Activated CD4-positive, alpha-beta T cell treated with anti-CD3 and anti-CD28 coated beads, Interleukin-2, amount 10 ng/mL, durations not matched to agents 7 days and 5 days (primary cell): Measurements from ENCODE around the gene TPM1. TPM values are rescaled to one million over a fixed set of nuclear protein-coding genes. Genes with fewer than 3 reads are reported as not detected.

Experiments
- CTCF ChIA-PET: fragments of 350-600 bp; sonication (Branson Sonifier 250); formaldehyde crosslinking; loops from one replicate; lab custom pipeline; 2021; ENCODE audit warnings: antibody characterized with exemption; lab: Charles Lee
- POLR2A ChIA-PET: fragments of 350-600 bp; sonication (Branson Sonifier 250); formaldehyde crosslinking; loops from one replicate; lab custom pipeline; 2021; ENCODE audit warnings: antibody characterized with exemption; lab: Charles Lee
- DNase-seq: peaks from one replicate; pipeline ENCODE4 v3.0.0-alpha.2; 2020
- H3K27ac Mint-ChIP-seq: one replicate; pipeline ENCODE4 v1.8.0; 2021; ENCODE audit warnings: mild to moderate bottlenecking, moderate library complexity, mixed read lengths
- H3K27me3 Mint-ChIP-seq: one replicate; pipeline ENCODE4 v1.8.0; 2021; ENCODE audit warnings: mixed read lengths
- H3K36me3 Mint-ChIP-seq: one replicate; pipeline ENCODE4 v1.8.0; 2021; ENCODE audit warnings: low read depth, mixed read lengths
- H3K4me1 Mint-ChIP-seq: one replicate; pipeline ENCODE4 v1.8.0; 2021; ENCODE audit warnings: mixed read lengths
- H3K4me3 Mint-ChIP-seq: one replicate; pipeline ENCODE4 v1.8.0; 2021; ENCODE audit warnings: mild to moderate bottlenecking, moderate library complexity, mixed read lengths
- H3K9me3 Mint-ChIP-seq: one replicate; pipeline ENCODE4 v1.8.0; 2021; ENCODE audit warnings: mixed read lengths
- total RNA-seq, 2 experiments: library from RNA; stranded (reverse); gene quantifications; one replicate each; pipeline ENCODE4 v1.2.3, GENCODE V29; 2021

The TPM1 gene
- total RNA-seq, 2 experiments from 2014 or later: 4.0 to 4.5 TPM

DNA sequence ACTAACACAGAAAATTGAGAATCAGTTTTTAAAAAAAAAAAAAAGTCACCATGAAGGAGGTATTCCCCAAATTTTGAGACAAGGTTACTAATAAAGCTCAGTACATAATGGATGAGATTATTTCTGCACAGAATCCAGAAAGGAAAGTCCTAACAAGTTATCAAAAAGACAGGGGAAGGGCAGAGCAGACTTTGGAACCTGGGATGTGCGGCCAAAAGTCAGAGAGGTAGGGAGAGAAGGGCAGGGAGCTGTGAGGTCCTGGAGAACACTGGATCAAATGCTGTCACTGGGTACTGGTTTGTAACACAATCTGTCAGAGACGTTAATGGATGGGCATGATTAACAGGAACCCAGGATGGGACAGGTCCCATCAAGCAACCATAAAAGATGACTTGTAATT lies 67.0 kb downstream of the TPM1 start:
- no peaks in the 10 kb centered on the region for H3K9me3 Mint-ChIP-seq
- H3K27me3 Mint-ChIP-seq: peaks cover 2% of the 10 kb centered on the region
- H3K36me3 Mint-ChIP-seq: no peaks in the 10 kb centered on the region
- DNase-seq: no peak
- no peak overlapping the region for H3K4me3 Mint-ChIP-seq
- H3K4me1 Mint-ChIP-seq: no peaks in the 10 kb centered on the region
- CTCF ChIA-PET: interaction anchor here (0.6 kb wide), 1 partner anchor 1576 kb away, joined by 3 read pairs; no protein-coding TSS in a partner anchor
- POLR2A ChIA-PET: no interaction called here
- H3K27ac Mint-ChIP-seq: no peak overlapping the region

DNA sequence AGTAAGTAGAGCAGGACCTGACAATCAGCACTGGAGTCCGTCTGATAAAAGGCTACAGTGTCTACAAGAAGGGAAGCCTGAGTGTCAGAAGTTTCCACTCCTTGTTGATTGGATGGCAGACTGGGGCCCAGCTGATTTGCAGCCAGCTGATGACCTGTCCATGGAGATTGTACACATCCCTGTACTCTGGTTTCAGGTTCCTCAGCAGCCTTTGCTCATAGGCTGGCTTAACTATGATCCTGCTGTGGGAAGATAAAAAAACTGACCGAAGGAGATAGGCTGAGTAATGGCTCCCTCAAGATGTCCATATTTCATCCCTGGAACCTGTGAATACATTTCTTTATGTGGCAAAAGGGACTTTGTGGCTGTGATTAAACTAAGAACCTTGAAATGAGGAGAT lies 67.4 kb downstream of the TPM1 start:
- no peaks in the 10 kb centered on the region for H3K27me3 Mint-ChIP-seq
- H3K36me3 Mint-ChIP-seq: no peaks in the 10 kb centered on the region
- DNase-seq: no peak
- no peaks in the 10 kb centered on the region for H3K4me1 Mint-ChIP-seq
- H3K9me3 Mint-ChIP-seq: no peaks in the 10 kb centered on the region
- H3K27ac Mint-ChIP-seq: no peak overlapping the region
- ChIA-PET POLR2A (no interaction called here), CTCF (interaction anchor here (0.6 kb wide), 1 partner anchor 1575 kb away, joined by 3 read pairs; no protein-coding TSS in a partner anchor)
- no peak overlapping the region for H3K4me3 Mint-ChIP-seq

DNA sequence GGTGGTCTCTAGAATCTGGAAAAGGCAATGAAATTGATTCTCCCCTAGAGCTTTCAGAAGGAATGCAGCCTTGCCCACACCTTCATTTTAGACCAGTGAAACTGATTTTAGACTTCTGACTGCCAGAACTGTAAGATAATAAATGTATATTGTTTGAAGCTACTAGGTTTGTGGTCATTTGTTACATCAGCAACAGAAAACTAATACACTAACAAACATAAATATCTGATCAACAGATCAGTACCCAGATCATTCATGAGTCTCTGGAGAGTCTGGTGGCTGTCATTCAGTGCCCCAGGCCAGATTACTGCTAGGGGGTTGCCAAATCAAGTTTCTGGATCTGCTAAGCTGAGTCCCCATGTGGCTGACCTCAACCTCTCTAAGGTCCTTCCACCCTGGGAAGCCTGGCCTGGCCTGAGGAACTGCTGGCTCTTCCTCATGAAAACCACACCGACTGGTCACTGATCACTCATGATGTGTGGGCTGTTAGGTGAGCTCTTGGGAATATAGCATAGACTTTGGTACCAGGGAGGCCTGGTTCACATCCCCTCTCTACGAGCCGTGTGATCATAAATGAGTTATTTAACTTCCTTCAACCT lies 68.0 kb downstream of the TPM1 start:
- Mint-ChIP-seq H3K27ac (no peak overlapping the region), H3K36me3 (no peaks in the 10 kb centered on the region), H3K27me3 (no peaks in the 10 kb centered on the region), H3K4me1 (no peaks in the 10 kb centered on the region), H3K4me3 (no peak overlapping the region), H3K9me3 (no peaks in the 10 kb centered on the region)
- ChIA-PET POLR2A (no interaction called here), CTCF (interaction anchor here (1.4 kb wide), 1 partner anchor 82 kb away, joined by 3 read pairs; no protein-coding TSS in a partner anchor)
- DNase-seq: no peak

DNA sequence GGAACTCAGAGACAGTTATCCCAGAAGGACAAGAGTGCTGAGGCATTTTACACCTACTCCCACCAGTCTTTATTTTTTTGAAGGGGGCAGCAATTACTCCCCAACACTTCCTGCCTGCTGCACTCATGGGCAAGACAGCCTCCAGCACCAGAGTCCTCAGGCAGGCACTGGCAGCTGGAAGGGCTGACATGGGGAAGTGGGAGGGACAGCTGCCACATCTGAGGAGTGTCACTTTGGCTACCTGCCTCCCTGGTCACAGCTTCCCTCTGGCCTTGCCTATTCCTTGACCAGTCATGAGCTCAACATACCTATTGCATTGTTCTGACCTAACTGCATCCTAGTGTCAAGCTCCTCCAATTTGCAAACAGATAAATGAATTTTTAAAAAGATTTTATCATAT lies 68.9 kb downstream of the TPM1 start:
- H3K27ac Mint-ChIP-seq: no peak overlapping the region
- H3K4me3 Mint-ChIP-seq: no peak overlapping the region
- no peaks in the 10 kb centered on the region for H3K27me3 Mint-ChIP-seq
- ChIA-PET CTCF (interaction anchor here (1.4 kb wide), 1 partner anchor 81 kb away, joined by 3 read pairs; no protein-coding TSS in a partner anchor), POLR2A (no interaction called here)
- no peaks in the 10 kb centered on the region for H3K9me3 Mint-ChIP-seq
- no peak for DNase-seq
- no peaks in the 10 kb centered on the region for H3K4me1 Mint-ChIP-seq
- no peaks in the 10 kb centered on the region for H3K36me3 Mint-ChIP-seq

DNA sequence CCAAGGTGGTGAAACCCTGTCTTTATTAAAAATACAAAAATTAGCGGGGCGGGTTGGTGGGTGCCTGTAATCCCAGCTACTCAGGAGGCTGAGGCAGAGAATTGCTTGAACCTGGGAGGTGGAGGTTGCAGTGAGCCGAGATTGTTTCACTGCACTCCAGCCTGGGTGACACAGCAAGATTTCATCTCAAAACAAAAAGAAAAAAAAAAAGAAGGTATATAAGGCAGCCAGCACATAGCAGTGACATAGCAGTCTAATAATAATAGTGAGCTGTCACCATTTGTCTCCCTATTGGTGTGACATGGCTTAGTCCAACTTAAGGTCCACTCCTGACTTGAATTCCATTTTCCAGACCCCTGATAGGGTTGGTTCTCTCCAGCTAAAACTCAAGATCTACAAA lies 70.3 kb downstream of the TPM1 start:
- no peak overlapping the region for H3K4me3 Mint-ChIP-seq
- POLR2A ChIA-PET: no interaction called here
- no peaks in the 10 kb centered on the region for H3K27me3 Mint-ChIP-seq
- H3K4me1 Mint-ChIP-seq: no peaks in the 10 kb centered on the region
- H3K27ac Mint-ChIP-seq: no peak overlapping the region
- DNase-seq: no peak
- CTCF ChIA-PET: no interaction called here
- no peaks in the 10 kb centered on the region for H3K9me3 Mint-ChIP-seq
- no peaks in the 10 kb centered on the region for H3K36me3 Mint-ChIP-seq

DNA sequence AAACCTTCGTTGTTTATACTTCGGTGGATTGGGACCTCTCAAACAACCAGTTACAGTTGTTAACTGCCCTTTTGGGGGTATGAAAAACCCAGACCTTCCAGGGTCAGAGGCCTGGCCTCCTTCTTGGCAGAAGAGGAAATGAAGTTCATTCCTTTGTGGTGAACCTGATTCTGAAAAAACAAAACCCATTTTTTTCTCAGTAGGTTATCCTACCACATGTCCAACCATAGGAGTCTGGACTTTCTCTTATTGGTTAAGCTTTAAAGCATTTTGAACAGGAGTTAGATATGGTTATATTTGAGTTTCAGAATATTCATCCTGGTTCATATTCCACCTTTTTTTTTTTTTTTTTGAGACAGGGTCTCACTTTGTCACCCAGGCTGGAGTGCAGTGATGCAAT lies 71.9 kb downstream of the TPM1 start:
- POLR2A ChIA-PET: no interaction called here
- H3K27me3 Mint-ChIP-seq: no peaks in the 10 kb centered on the region
- no peaks in the 10 kb centered on the region for H3K4me1 Mint-ChIP-seq
- CTCF ChIA-PET: interaction anchor here (0.7 to 0.8 kb wide), 2 partner anchors 20 to 46 kb away, joined by 3 read pairs; no protein-coding TSS in a partner anchor
- no peak overlapping the region for H3K27ac Mint-ChIP-seq
- H3K9me3 Mint-ChIP-seq: peaks cover 6% of the 10 kb centered on the region
- no peak for DNase-seq
- no peak overlapping the region for H3K4me3 Mint-ChIP-seq
- peaks cover 3% of the 10 kb centered on the region for H3K36me3 Mint-ChIP-seq

Other genes with a start within 250 kb of the TPM1 start
- gene LACTB, start 79.1 kb downstream of the TPM1 start, total RNA-seq: 1 to 10 TPM; 6.9 to 7.9 TPM
- gene RPS27L, start 114.7 kb downstream of the TPM1 start, total RNA-seq: 100 to 1,000 TPM; 219 to 226 TPM
- gene RAB8B, start 146.9 kb downstream of the TPM1 start, total RNA-seq: 100 to 1,000 TPM; 115 to 150 TPM
- 1 to 10 TPM; 7.3 to 9.1 TPM for gene APH1B, start 234.9 kb downstream of the TPM1 start, total RNA-seq